Rectal smooth muscle tissue (tissue), 1 donor: ENCODE data around the gene GLIPR1L2.
"Not testable (repeated sequence)": the region's sequence is repeated elsewhere in the genome, so short reads cannot be mapped to it uniquely, and the experiment has no call there.

Source experiments
- H3K27ac ChIP-seq: one replicate; pipeline ENCODE4 v1.7.0; 2013; ENCODE audit warnings: low read depth, low read length, inconsistent platforms
- H3K27me3 ChIP-seq: one replicate; pipeline ENCODE4 v1.7.0; 2013; ENCODE audit warnings: low read length; ENCODE audit not compliant: control insufficient read depth, insufficient read depth
- H3K36me3 ChIP-seq: one replicate; pipeline ENCODE4 v1.7.0; 2013; ENCODE audit warnings: low read length; ENCODE audit not compliant: control insufficient read depth, insufficient read depth
- H3K4me1 ChIP-seq: one replicate; pipeline ENCODE4 v1.7.0; 2013; ENCODE audit warnings: low read length; ENCODE audit not compliant: control insufficient read depth, insufficient read depth
- H3K4me3 ChIP-seq: one replicate; pipeline ENCODE4 v1.7.0; 2013; ENCODE audit warnings: low read length
- H3K9ac ChIP-seq: one replicate; pipeline ENCODE4 v1.7.0; 2013; ENCODE audit warnings: low read length

GLIPR1L2 gene

DNA sequence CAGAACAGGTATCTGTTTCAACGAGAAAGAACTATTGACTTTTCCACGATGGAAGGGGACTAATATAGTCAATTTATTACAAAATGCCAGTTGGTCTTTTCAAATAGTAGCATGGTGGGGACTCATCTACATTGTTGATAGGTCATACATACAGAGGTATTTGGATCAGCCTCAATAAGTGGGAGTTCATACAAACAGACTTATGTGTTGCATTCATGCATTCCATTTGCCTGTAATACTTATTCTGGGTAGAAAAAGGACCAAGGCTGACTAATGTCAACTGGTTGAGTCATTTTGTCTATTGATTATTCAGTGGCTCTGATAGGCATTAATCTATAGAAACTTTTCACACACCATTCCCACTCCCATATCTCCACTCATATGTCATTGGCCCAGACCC lies 48.2 kb downstream of the GLIPR1L2 start:
- Histone ChIP-seq H3K27me3 (no peaks in the 10 kb centered on the region), H3K36me3 (no peaks in the 10 kb centered on the region), H3K4me1 (no peaks in the 10 kb centered on the region), H3K27ac (no peak overlapping the region), H3K9ac (no peak overlapping the region), H3K4me3 (no peak overlapping the region)

DNA sequence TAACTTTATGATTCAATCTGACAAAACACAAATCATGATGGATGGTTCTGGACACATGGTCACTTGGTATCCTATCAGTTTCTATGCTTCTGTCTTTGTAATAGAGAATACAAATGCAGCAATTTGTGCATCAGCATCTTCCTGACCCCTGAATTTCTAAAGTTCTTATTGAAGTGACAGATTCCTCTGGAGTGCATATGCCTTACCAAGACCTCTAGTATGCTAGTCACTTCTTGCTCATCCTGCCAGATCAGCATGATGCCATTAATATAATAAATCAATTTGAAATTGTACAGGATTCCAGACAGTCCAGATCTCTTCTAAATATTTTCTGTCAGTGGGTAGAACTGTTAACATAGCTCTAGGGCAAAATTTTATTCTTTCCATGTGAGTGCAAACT lies 49.0 kb downstream of the GLIPR1L2 start:
- H3K4me3 ChIP-seq: no peak overlapping the region
- no peaks in the 10 kb centered on the region for H3K36me3 ChIP-seq
- no peaks in the 10 kb centered on the region for H3K4me1 ChIP-seq
- H3K27me3 ChIP-seq: no peaks in the 10 kb centered on the region
- H3K27ac ChIP-seq: no peak overlapping the region
- no peak overlapping the region for H3K9ac ChIP-seq

DNA sequence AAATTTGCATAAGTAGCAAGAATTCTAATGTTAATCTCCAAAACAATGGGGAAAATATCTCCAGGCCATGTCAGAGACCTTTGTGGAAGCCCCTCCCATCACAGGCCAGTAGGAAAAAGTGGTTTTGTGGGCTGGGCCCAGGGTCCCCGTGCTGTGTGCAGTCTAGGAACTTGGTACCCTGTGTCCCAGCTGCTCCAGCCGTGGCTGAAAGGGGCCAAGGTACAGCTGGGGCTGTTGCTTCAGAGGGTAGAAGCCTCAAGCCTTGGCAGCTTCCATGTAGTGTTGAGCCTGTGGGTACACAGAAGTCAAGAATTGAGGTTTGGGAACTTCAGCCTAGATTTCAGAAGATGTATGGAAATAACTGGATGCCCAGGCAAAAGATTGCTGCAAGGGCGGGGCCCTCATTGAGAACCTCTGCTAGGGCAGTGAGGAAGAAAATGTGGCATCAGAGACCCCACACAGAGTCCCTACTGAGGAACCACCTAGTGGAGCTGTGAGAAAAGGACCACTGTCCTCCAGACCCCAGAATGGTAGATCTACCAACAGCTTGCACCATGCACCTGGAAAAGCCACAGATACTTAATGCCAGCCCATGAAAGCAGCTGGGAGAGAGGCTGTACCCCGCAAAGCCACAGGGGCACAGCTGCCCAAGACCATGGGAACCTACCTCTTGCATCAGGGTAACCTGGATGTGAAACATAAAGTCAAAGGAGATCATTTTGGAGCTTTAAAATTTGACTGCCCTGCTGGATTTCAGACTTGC lies 51.0 kb downstream of the GLIPR1L2 start:
- not testable (repeated sequence) for H3K9ac ChIP-seq, H3K27me3 ChIP-seq, H3K27ac ChIP-seq

DNA sequence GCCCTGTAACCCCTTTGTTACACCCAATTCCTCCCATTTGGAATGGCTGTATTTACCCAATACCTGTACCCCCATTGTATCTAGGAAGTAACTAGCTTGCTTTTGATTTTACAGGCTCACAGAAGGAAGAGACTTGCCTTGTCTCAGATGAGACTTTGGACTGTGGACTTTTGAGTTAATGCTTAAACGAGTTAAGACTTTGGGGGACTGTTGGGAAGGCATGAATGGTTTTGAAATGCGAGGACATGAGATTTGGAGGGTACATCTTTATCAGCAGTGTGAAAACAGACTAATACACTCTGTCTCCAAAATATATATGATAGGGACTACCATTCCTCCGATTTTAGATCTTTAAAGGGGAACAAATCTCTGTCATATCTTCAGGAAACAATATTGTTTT lies 51.6 kb downstream of the GLIPR1L2 start:
- H3K27me3 ChIP-seq, H3K9ac ChIP-seq, H3K4me1 ChIP-seq, H3K36me3 ChIP-seq, H3K27ac ChIP-seq, H3K4me3 ChIP-seq: not testable (repeated sequence)

More for the DNA sequence above, 51.0 kb downstream of the GLIPR1L2 start:
- H3K4me3 ChIP-seq, H3K36me3 ChIP-seq, H3K4me1 ChIP-seq: not testable (repeated sequence)

DNA sequence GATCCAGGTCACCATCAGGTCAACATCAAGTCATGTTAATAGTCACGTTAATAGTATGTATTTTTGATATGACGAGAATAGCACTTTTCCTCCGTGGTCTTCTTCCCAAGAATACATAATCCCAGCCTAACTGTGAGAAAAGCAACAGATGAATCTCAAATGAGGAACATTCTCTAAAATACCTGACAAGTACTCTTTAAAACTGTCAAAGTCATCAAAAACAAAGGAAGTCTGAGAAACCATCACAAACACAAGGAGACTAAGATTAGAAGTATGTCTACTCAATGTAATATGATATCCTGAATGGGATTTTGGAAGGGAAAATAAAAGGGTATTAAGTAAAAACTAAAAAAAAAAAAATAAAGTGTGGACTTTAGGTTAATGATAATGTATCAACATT lies 52.8 kb downstream of the GLIPR1L2 start:
- Histone ChIP-seq H3K27me3 (no peaks in the 10 kb centered on the region), H3K9ac (no peak overlapping the region), H3K36me3 (no peaks in the 10 kb centered on the region), H3K4me1 (no peaks in the 10 kb centered on the region), H3K4me3 (no peak overlapping the region), H3K27ac (no peak overlapping the region)

DNA sequence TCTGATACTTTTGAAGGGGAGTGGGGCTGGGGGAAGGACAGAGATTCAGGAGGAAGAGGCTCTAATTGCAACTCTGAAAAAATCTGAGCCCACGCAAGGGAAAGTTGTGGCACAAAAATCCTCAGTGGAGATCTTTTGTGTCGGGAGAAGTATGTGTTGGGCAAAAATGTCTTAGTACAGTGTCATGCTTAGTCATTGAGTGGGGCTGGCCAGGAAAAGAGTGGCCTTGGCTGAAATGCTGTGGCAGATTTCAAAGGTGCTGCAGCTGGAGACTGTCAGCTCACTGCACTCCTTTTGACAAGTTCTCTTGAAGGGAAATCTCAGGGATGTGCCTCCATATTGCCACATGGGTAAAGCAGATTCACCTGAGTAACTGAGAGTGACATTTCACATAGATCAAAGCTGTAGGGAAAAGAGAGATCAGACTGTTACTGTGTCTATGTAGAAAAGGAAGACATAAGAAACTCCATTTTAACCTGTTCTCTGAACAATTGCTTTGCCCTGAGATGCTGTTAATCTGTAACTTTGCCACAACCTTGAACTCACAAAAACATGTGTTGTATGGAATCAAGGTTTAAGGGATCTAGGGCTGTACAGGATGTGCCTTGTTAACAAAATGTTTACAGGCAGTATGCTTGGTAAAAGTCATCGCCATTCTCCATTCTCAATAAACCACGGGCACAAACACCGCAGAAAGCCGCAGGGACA lies 53.7 kb downstream of the GLIPR1L2 start:
- H3K4me3 ChIP-seq: no peak overlapping the region
- H3K4me1 ChIP-seq: no peaks in the 10 kb centered on the region
- H3K36me3 ChIP-seq: no peaks in the 10 kb centered on the region
- no peak overlapping the region for H3K27ac ChIP-seq
- no peak overlapping the region for H3K9ac ChIP-seq
- no peaks in the 10 kb centered on the region for H3K27me3 ChIP-seq

DNA sequence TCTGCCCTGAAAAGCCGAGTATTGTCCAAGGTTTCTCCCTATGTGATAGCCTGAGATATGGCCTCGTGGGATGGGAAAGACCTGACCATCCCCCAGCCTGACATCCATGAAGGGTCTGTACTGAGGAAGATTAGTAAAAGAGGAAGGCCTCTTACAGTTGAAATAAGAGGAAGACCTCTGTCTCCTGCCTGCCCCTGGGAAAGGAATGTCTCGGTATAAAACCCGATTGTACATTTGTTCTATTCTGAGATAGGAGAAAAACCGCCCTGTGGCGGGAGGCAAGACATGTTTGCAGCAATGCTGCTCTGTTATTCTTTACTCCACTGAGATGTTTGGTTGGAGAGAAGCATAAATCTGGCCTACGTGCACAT lies 54.2 kb downstream of the GLIPR1L2 start:
- not testable (repeated sequence) for H3K27ac ChIP-seq

DNA sequence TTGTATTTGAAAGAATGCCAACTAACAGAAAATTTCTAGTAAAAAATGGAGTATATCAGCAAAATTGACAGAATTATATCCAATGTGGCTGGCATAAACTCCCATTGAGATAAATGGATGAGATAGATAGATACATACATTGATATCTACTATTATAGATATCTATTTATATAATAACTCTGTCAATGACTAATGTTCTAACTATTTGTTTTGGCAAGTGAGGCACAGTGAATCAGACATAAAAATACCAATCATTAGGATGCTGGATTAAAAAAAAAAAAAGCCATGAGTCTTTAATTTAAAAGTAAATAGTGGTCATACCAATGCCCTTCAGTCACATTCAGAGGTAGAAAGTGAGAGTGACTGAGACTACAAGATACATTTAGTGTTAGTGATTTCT lies 56.0 kb downstream of the GLIPR1L2 start:
- Histone ChIP-seq H3K36me3 (no peaks in the 10 kb centered on the region), H3K4me1 (no peaks in the 10 kb centered on the region), H3K27me3 (no peaks in the 10 kb centered on the region), H3K27ac (no peak overlapping the region), H3K4me3 (no peak overlapping the region), H3K9ac (no peak overlapping the region)

More for the DNA sequence above, 54.2 kb downstream of the GLIPR1L2 start:
- not testable (repeated sequence) for H3K4me1 ChIP-seq, H3K4me3 ChIP-seq, H3K36me3 ChIP-seq, H3K27me3 ChIP-seq, H3K9ac ChIP-seq

DNA sequence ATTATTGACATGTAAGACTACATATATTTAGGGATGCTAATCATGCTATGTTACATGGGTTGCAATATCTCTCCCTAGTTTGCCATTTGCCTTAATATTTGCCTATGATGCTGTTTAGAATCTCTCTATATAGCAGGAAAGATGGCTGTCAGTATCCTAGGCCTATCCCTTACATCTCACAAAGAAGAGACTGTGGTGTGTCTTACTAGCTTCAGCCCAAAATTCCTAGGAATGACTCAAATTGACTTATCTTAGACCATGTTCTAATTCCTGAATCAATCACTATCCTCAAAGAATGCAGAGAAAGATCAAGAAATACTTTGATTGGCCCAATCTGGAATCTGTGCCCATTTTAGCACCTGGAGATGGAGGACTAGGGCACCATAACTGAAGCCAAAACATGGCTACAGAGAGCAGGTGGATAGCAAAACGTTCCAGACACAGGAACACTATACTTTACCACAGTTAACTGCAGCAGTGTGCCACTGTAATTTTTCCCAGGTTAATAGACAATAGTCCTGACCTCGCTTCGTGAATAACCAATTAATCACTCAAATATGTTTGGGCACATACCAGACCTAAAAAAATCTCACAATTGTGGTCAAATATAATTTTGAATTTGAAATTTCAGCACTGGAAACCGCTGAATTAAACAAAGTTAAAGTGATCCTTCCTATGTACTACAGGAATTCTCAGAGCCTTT lies 57.0 kb downstream of the GLIPR1L2 start:
- Histone ChIP-seq H3K36me3 (no peaks in the 10 kb centered on the region), H3K9ac (no peak overlapping the region), H3K27ac (no peak overlapping the region), H3K4me1 (no peaks in the 10 kb centered on the region), H3K4me3 (no peak overlapping the region), H3K27me3 (no peaks in the 10 kb centered on the region)

DNA sequence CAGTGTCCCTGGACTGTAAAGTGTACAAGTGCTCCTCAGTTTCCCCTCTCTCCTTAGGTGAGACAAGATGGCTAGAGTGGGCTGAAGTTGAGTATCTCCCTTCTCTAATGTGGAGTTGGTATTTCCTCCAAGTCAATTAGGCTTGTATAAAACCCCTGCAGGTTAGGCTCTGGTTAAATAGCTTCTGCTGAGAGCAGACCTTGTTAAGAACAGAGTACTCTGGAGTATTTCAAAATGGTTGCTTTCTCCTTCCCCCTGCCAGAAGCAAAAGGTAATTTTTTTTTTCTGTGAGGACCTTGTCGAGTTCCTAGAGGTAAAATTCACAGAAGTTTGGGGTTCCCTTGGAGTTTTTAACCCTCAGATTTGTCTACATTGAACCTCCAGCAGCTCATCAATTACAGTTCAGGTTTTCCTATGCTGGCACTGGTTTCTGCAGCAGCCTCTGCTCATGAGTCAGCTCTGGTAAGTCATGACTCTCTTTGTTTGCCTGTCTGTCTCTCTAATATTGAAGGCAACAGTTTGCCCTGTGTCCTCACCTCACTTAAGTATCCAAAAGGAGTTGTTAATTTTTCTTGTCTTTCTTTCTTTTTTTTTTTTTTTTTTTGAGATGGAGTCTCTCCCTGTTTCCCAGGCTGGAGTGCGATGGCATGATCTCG lies 61.9 kb downstream of the GLIPR1L2 start:
- no peaks in the 10 kb centered on the region for H3K27me3 ChIP-seq
- no peaks in the 10 kb centered on the region for H3K36me3 ChIP-seq
- no peaks in the 10 kb centered on the region for H3K4me1 ChIP-seq
- no peak overlapping the region for H3K27ac ChIP-seq
- no peak overlapping the region for H3K9ac ChIP-seq
- H3K4me3 ChIP-seq: no peak overlapping the region

DNA sequence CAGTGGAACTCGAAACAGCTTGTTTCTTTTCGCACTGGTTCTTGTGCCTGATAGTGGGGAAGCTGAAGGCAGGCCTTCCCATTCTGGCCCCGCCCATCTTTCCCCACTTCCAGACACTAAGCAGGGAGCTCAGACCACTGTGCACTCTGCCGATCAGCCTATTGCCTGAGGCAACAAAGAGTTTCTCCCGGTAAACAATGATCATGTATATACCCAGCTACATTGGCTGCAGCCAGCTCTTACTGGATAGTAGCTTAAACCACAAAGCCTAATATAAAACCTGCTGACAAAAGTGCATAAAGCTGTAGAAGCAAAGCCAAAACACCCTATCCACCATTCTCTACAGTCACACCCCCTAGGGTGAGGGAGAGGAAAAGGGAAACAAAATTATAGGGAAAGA lies 65.0 kb downstream of the GLIPR1L2 start:
- Histone ChIP-seq H3K27me3 (no peaks in the 10 kb centered on the region), H3K27ac (no peak overlapping the region), H3K4me1 (no peaks in the 10 kb centered on the region), H3K36me3 (no peaks in the 10 kb centered on the region), H3K4me3 (no peak overlapping the region), H3K9ac (no peak overlapping the region)

DNA sequence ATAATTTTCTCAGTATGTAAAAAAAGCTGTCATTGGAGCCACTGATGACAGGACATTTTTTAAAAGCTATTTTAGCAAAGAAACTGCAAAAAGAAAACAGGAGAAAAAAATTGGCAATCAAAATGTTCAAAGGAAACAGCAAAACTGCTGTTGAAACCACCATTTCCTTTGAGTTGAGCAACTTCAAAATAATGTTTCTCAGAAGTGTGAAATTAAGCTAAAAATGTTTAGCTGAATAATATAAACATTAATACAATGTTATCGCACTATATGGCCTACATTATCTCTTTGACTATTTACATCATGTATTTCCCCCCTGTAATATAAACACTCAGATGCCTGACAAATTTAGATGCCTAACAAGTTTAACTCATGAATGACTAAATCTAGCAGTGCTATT lies 66.3 kb downstream of the GLIPR1L2 start:
- Histone ChIP-seq H3K36me3 (no peaks in the 10 kb centered on the region), H3K4me3 (no peak overlapping the region), H3K9ac (no peak overlapping the region), H3K27me3 (no peaks in the 10 kb centered on the region), H3K27ac (no peak overlapping the region), H3K4me1 (no peaks in the 10 kb centered on the region)
